Measurements from ENCODE around the gene GNB1L. TPM values are rescaled to one million over a fixed set of nuclear protein-coding genes. Genes with fewer than 3 reads are reported as not detected.

Gene GNB1L
- total and polyA plus RNA-seq, 9 of the 15 experiments (the other 6 are each of a cell fraction or from before 2014, with no cell fraction given) = 0.56 to 50.5 (median 10.2) TPM

DNA sequence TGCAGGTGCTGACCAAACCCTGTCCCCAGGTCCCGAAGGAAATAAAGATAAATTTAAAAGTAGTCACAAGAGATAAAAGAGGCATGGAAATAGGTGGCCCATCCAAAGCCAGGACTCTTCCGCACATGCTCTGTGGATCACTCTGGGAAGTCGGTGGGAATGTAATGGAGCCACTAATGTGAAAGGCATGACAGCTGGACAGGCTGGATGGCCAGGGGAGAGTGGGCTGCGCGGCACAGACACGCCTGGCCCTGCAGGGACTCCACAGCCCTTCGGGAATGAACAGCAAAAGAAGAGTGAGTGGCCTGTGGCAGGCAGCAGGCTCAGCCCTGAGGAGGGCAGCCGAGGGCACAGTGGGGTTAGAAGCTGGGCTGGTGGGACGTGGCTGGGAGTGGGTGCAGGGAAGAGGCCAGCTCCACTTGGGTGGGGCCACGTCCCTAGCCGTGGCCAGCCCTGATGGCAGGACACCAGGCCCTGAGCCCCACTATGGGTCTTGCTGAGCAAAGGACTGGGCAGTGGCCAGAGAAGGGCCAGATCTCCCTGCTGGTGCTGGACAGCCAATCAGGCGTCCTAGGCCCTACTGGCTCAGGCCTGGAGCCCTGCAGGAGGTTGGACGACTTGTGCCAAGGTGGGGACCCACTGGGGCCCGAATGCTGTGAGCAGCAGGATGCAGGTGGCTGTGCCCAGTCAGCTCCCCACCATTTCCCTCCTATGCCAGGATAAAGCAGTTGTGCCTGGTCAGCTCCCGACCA is 31.3 kb upstream of the GNB1L start (continued):
- TF ChIP-seq, protein P1, sequence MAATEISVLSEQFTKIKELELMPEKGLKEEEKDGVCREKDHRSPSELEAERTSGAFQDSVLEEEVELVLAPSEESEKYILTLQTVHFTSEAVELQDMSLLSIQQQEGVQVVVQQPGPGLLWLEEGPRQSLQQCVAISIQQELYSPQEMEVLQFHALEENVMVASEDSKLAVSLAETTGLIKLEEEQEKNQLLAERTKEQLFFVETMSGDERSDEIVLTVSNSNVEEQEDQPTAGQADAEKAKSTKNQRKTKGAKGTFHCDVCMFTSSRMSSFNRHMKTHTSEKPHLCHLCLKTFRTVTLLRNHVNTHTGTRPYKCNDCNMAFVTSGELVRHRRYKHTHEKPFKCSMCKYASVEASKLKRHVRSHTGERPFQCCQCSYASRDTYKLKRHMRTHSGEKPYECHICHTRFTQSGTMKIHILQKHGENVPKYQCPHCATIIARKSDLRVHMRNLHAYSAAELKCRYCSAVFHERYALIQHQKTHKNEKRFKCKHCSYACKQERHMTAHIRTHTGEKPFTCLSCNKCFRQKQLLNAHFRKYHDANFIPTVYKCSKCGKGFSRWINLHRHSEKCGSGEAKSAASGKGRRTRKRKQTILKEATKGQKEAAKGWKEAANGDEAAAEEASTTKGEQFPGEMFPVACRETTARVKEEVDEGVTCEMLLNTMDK (IDR thresholded peaks at IDR 0.05; ENCODE audit: borderline replicate concordance, insufficient read depth, low read depth, low read length, poor library complexity, severe bottlenecking) = no peak
- TF ChIP-seq, protein P2, sequence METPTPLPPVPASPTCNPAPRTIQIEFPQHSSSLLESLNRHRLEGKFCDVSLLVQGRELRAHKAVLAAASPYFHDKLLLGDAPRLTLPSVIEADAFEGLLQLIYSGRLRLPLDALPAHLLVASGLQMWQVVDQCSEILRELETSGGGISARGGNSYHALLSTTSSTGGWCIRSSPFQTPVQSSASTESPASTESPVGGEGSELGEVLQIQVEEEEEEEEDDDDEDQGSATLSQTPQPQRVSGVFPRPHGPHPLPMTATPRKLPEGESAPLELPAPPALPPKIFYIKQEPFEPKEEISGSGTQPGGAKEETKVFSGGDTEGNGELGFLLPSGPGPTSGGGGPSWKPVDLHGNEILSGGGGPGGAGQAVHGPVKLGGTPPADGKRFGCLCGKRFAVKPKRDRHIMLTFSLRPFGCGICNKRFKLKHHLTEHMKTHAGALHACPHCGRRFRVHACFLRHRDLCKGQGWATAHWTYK (CRISPR knock-in tag; IDR thresholded peaks at IDR 0.05) = no peak
- no peak for TF ChIP-seq RBM34 (IDR thresholded peaks at IDR 0.05; ENCODE audit: borderline replicate concordance, insufficient read depth, low read length)
- TF ChIP-seq, protein P3, sequence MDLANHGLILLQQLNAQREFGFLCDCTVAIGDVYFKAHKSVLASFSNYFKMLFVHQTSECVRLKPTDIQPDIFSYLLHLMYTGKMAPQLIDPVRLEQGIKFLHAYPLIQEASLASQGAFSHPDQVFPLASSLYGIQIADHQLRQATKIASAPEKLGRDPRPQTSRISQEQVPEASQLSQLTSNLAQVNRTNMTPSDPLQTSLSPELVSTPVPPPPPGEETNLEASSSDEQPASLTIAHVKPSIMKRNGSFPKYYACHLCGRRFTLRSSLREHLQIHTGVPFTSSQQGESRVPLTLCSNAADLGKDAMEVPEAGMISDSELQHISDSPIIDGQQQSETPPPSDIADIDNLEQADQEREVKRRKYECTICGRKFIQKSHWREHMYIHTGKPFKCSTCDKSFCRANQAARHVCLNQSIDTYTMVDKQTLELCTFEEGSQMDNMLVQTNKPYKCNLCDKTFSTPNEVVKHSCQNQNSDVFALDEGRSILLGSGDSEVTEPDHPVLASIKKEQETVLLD (IDR thresholded peaks at IDR 0.05) = no peak
- no peak for TF ChIP-seq ZNF830 (CRISPR knock-in tag; IDR thresholded peaks at IDR 0.05)
- TF ChIP-seq, protein P4, sequence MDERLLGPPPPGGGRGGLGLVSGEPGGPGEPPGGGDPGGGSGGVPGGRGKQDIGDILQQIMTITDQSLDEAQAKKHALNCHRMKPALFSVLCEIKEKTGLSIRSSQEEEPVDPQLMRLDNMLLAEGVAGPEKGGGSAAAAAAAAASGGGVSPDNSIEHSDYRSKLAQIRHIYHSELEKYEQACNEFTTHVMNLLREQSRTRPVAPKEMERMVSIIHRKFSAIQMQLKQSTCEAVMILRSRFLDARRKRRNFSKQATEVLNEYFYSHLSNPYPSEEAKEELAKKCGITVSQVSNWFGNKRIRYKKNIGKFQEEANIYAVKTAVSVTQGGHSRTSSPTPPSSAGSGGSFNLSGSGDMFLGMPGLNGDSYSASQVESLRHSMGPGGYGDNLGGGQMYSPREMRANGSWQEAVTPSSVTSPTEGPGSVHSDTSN (CRISPR knock-in tag; IDR thresholded peaks at IDR 0.05; ENCODE audit: low read depth) = no peak
- TF ChIP-seq, protein P4 (tag; conservative IDR thresholded peaks at IDR 0.05; ENCODE audit: low read depth) = no peak
- no peak for TF ChIP-seq POLR3G (IDR thresholded peaks at IDR 0.05; ENCODE audit: extremely low read depth, insufficient read length, insufficient replicate concordance)
- TF ChIP-seq GTF2F1 (IDR thresholded peaks at IDR 0.05; ENCODE audit: low read depth, low read length) = no peak
- TF ChIP-seq EHMT2 (IDR thresholded peaks at IDR 0.05) = no peak
- no peak for TF ChIP-seq NCOA4 (IDR thresholded peaks at IDR 0.05; ENCODE audit: partially characterized antibody)
- no peak for TF ChIP-seq ZNF239 (CRISPR knock-in tag; IDR thresholded peaks at IDR 0.05)
- no peak for TF ChIP-seq HCFC1 (IDR thresholded peaks at IDR 0.05; ENCODE audit: low read depth, low read length)
- TF ChIP-seq BRF1 (IDR thresholded peaks at IDR 0.05; ENCODE audit: borderline replicate concordance, extremely low read depth, insufficient read length) = no peak
- no peak for TF ChIP-seq BCL6 (CRISPR knock-in tag; IDR thresholded peaks at IDR 0.05)
- no peak for TF ChIP-seq MXI1 (IDR thresholded peaks at IDR 0.05; ENCODE audit: low read depth, low read length)
- TF ChIP-seq MTF1 (CRISPR knock-in tag; IDR thresholded peaks at IDR 0.05; ENCODE audit: borderline replicate concordance) = peak; percentile 22; the same call in 1 of the 2 replicates
- TF ChIP-seq, protein P5, sequence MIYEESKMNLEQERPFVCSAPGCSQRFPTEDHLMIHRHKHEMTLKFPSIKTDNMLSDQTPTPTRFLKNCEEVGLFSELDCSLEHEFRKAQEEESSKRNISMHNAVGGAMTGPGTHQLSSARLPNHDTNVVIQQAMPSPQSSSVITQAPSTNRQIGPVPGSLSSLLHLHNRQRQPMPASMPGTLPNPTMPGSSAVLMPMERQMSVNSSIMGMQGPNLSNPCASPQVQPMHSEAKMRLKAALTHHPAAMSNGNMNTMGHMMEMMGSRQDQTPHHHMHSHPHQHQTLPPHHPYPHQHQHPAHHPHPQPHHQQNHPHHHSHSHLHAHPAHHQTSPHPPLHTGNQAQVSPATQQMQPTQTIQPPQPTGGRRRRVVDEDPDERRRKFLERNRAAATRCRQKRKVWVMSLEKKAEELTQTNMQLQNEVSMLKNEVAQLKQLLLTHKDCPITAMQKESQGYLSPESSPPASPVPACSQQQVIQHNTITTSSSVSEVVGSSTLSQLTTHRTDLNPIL (CRISPR knock-in tag; IDR thresholded peaks at IDR 0.05) = no peak
- no peak for TF ChIP-seq TAF7 (tag; IDR thresholded peaks at IDR 0.05)
